ENCODE measurements around the gene SLTM.

SLTM gene

GRCh38 chr15:58966698-58967097 lies 33.2 kb upstream of the SLTM start:
- POLR2A ChIA-PET: no interaction called here
- no peak for TF ChIP-seq CTCF (IDR thresholded peaks at IDR 0.05; ENCODE audit: control extremely low read depth, extremely low read depth, low read depth, missing control alignments)
- CTCF ChIA-PET: interaction anchor here (1.2 to 2.7 kb wide), 2 partner anchors 10 to 13 kb away, joined by 4 to 9 read pairs; no protein-coding TSS in a partner anchor
- DNase-seq (ENCODE audit: extremely low spot score): no peak

- CTCF ChIA-PET: interaction anchor here (1.3 to 1.5 kb wide), 4 partner anchors 11 to 539 kb away, joined by 3 to 5 read pairs (median 4); no protein-coding TSS in a partner anchor
- no peak for DNase-seq (ENCODE audit: extremely low spot score)
- POLR2A ChIA-PET: no interaction called here
- no peak for TF ChIP-seq CTCF (IDR thresholded peaks at IDR 0.05; ENCODE audit: control extremely low read depth, extremely low read depth, low read depth, missing control alignments)
These were observed 29.4 kb upstream of the SLTM start for GRCh38 chr15:58962662-58963565.

- TF ChIP-seq CTCF (IDR thresholded peaks at IDR 0.05; ENCODE audit: control extremely low read depth, extremely low read depth, low read depth, missing control alignments): no peak
- CTCF ChIA-PET: interaction anchor here (1.5 kb wide), 2 partner anchors 10 to 13 kb away, joined by 4 to 5 read pairs; no protein-coding TSS in a partner anchor
- POLR2A ChIA-PET: no interaction called here
- no peak for DNase-seq (ENCODE audit: extremely low spot score)
These were observed 28.7 kb upstream of the SLTM start for GRCh38 chr15:58962136-58962535.

- no peak for DNase-seq (ENCODE audit: extremely low spot score)
- ChIA-PET POLR2A (no interaction called here), CTCF (interaction anchor here (1.0 to 2.8 kb wide), 7 partner anchors 10 to 570 kb away, joined by 3 to 7 read pairs (median 4); no protein-coding TSS in a partner anchor)
- no peak for TF ChIP-seq CTCF (IDR thresholded peaks at IDR 0.05; ENCODE audit: control extremely low read depth, extremely low read depth, low read depth, missing control alignments)
These were observed 25.3 kb upstream of the SLTM start for GRCh38 chr15:58958811-58959210.

GRCh38 chr15:58957101-58957973 lies 23.9 kb upstream of the SLTM start:
- DNase-seq (ENCODE audit: extremely low spot score): peak; percentile 59
- peak; percentile 35 for TF ChIP-seq CTCF (IDR thresholded peaks at IDR 0.05; ENCODE audit: control extremely low read depth, extremely low read depth, low read depth, missing control alignments)
- POLR2A ChIA-PET: no interaction called here
- CTCF ChIA-PET: interaction anchor here (0.6 to 2.8 kb wide), 28 partner anchors 8 to 576 kb away, joined by 3 to 15 read pairs (median 3); no protein-coding TSS in a partner anchor

GRCh38 chr15:58952751-58953150 lies 19.3 kb upstream of the SLTM start:
- no peak for DNase-seq (ENCODE audit: extremely low spot score)
- ChIA-PET POLR2A (no interaction called here), CTCF (interaction anchor here (1.4 to 2.0 kb wide), 6 partner anchors 10 to 576 kb away, joined by 3 to 7 read pairs (median 4); no protein-coding TSS in a partner anchor)
- TF ChIP-seq CTCF (IDR thresholded peaks at IDR 0.05; ENCODE audit: control extremely low read depth, extremely low read depth, low read depth, missing control alignments): no peak
